RKO (cell line): ENCODE data around the gene CLPTM1L.

Experiments
- DNase-seq: peaks from one replicate; pipeline ENCODE4 v3.0.0-alpha.2; 2016; ENCODE audit warnings: low spot score

Gene CLPTM1L

GRCh38 chr5:1274471-1274870 lies 70.4 kb downstream of the CLPTM1L start:
- no peak for DNase-seq

GRCh38 chr5:1273745-1274144 lies 71.2 kb downstream of the CLPTM1L start:
- DNase-seq = no peak

- no peak for DNase-seq
Measured at GRCh38 chr5:1272201-1272600, 72.7 kb downstream of the CLPTM1L start.

DNA sequence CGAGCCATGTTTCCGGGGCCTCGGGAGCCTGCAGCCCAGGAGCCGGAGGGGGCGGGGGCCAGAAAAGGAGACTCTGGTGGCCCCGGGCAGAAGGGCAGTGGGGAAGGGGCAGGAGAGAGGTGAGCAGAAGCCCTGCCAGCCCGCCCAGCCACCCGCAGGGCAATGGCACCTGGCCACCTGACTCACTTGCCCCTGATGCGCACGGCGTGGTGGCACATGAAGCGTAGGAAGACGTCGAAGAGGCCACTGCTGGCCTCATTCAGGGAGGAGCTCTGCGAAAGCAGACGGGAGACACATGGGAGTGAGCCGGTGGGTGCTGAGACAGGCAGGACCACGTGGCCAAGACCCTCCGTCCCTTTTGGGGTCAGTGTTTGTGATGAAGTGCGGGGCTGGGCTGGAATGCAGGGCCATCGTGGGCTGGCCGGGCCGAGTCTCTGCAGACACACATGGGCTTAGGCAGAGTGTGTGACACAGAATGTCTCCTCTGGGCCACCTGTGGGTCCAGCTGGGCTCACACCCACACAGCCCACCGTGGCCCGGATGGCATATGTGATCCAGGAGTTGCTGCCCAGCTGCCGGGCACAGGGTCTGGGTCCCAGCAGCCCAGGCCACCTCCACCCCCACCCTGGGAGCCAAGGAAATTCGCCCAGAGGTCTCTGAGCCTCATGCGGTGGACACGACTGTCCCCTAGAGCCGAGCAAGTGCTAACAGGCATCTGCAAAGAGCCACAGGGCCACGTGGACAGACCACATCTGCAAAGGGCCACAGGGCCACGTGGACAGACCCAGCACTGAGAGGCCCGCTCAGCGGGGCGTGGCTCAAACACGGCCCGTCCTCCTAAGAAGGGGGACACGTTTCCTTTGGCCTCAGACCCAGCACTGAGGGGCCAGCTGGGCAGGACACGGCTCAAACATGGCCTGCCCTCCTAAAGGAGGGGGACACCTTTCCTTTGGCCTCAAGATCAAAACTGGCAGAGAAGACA lies 73.7 kb downstream of the CLPTM1L start:
- no peak for DNase-seq

DNA sequence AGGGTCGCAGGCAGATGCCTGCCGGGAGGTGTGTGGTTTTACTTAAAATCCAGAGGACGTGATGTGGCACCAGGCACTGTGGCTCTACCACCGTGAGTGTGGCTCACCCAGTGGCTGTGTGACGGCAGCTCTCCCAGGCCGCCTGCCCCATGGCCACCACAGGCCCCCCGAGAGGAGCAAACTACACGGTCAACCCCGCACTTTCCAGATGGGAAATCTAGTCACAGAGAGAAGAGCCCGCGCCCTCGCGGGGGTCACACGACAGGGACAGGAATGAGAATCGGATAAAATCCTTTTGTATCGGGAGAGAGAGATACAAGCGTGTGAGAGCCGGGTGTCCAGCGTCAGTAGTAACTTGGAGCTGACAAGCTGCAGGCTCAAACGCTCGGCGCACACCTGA lies 74.5 kb downstream of the CLPTM1L start:
- DNase-seq = no peak

- DNase-seq = no peak
Measured at GRCh38 chr5:1268666-1269065, 76.2 kb downstream of the CLPTM1L start.

DNA sequence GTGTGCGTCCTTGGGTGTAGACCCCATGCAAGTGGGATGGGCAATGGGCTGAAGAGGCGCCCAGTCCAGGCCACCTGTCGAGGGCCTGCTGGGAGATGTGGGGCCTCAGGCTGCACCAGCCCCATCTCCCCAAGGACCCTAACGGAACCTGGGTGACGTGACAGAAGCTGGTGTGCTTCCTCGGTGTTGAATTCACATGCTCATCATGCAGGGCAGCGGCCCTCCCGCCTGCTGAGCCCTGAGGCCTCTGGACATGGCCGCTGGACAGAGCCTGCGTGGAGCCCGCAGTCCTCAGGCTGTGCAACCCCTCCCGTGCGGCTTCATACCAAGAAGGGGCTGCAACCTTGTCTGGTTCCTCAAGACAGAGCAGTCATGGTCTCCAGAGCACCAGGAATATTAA lies 76.8 kb downstream of the CLPTM1L start:
- no peak for DNase-seq
